Neuronal stem cell (in vitro differentiated cells): ENCODE measurements around the gene TMEM163.

ENCODE experiments used
- DNase-seq: peaks from one replicate; pipeline ENCODE4 v3.0.0-alpha.2; 2013; ENCODE audit warnings: low spot score
- H2AFZ ChIP-seq: one replicate; pipeline ENCODE4 v1.6.1; 2013; ENCODE audit warnings: mild to moderate bottlenecking, low read length, inconsistent platforms
- H2AK5ac ChIP-seq: 2 replicates; pipeline ENCODE4 v1.6.1; 2013; ENCODE audit warnings: low read depth, mild to moderate bottlenecking, inconsistent platforms, low read length, moderate library complexity, mixed read lengths
- H2BK120ac ChIP-seq: 2 replicates; pipeline ENCODE4 v1.6.1; 2013; ENCODE audit warnings: low read depth, mild to moderate bottlenecking, inconsistent platforms, low read length, moderate library complexity, mixed read lengths
- H2BK12ac ChIP-seq: one replicate; pipeline ENCODE4 v1.6.1; 2013; ENCODE audit warnings: low read length, inconsistent platforms
- H2BK15ac ChIP-seq: 2 replicates; pipeline ENCODE4 v1.6.1; 2013; ENCODE audit warnings: mild to moderate bottlenecking, low read length, inconsistent platforms, mixed read lengths
- H2BK5ac ChIP-seq: one replicate; pipeline ENCODE4 v1.6.1; 2013; ENCODE audit warnings: inconsistent platforms, mild to moderate bottlenecking, low read length, moderate library complexity
- H3K14ac ChIP-seq: one replicate; pipeline ENCODE4 v1.6.1; 2013; ENCODE audit warnings: low read length, inconsistent platforms
- H3K18ac ChIP-seq: 2 replicates; pipeline ENCODE4 v1.6.1; 2013; ENCODE audit warnings: low read length, inconsistent platforms
- H3K23ac ChIP-seq: 2 replicates; pipeline ENCODE4 v1.6.1; 2013; ENCODE audit warnings: low read depth, mild to moderate bottlenecking, mixed read lengths, low read length, inconsistent platforms; ENCODE audit not compliant: poor library complexity
- H3K27ac ChIP-seq: replicated peaks from 3 replicates; pipeline ENCODE4 v1.5.1; 2013; ENCODE audit warnings: low read length, inconsistent platforms
- H3K27me3 ChIP-seq, 3 experiments: 2 replicates each; pipeline ENCODE4 v1.6.1; 2013; ENCODE audit warnings: low read length in 3 of 3, mild to moderate bottlenecking in 2 of 3, inconsistent platforms in 1 of 3, low read depth in 1 of 3, mixed read lengths in 1 of 3, moderate library complexity in 1 of 3; ENCODE audit not compliant: control insufficient read depth in 3 of 3, insufficient read depth in 3 of 3
- H3K36me3 ChIP-seq, 2 donors: replicated peaks in 1 of 2; 2 replicates each; pipeline ENCODE4 v1.6.1; 2013; ENCODE audit warnings: low read length in 2 of 2; ENCODE audit not compliant: control insufficient read depth in 2 of 2, insufficient read depth in 2 of 2
- H3K4ac ChIP-seq: 2 replicates; pipeline ENCODE4 v1.6.1; 2013; ENCODE audit warnings: inconsistent platforms, mild to moderate bottlenecking, low read length, moderate library complexity
- H3K4me1 ChIP-seq, 2 donors: 1 replicate in 1 of 2; 2 replicates in 1 of 2; pipeline ENCODE4 v1.6.1; 2013; ENCODE audit warnings: low read length in 2 of 2, low read depth in 1 of 2; ENCODE audit not compliant: control insufficient read depth in 2 of 2, insufficient read depth in 1 of 2
- H3K4me2 ChIP-seq: one replicate; pipeline ENCODE4 v1.6.1; 2013; ENCODE audit warnings: mild to moderate bottlenecking, low read length, inconsistent platforms; ENCODE audit not compliant: insufficient read depth, poor library complexity, severe bottlenecking
- H3K4me3 ChIP-seq, 2 donors: 2 replicates each; pipeline ENCODE4 v1.5.1; 2013; ENCODE audit warnings: low read length in 2 of 2, mild to moderate bottlenecking in 2 of 2, inconsistent platforms in 1 of 2, moderate library complexity in 1 of 2
- H3K79me1 ChIP-seq: one replicate; pipeline ENCODE4 v1.6.1; 2013; ENCODE audit warnings: low read depth, mild to moderate bottlenecking, inconsistent platforms, low read length, moderate library complexity
- H3K9ac ChIP-seq: one replicate; pipeline ENCODE4 v1.6.1; 2013; ENCODE audit warnings: mild to moderate bottlenecking, low read depth, low read length, inconsistent platforms; ENCODE audit not compliant: poor library complexity
- H3K9me3 ChIP-seq, 2 donors: replicated peaks in 1 of 2; 2 replicates each; pipeline versions ENCODE3 to v1.6.1; 2013; ENCODE audit warnings: low read length in 2 of 2, mild to moderate bottlenecking in 2 of 2, inconsistent platforms in 1 of 2, low read depth in 1 of 2, mixed read lengths in 1 of 2, moderate library complexity in 1 of 2; ENCODE audit not compliant: control insufficient read depth in 2 of 2, insufficient read depth in 1 of 2
- H4K8ac ChIP-seq: one replicate; pipeline ENCODE4 v1.6.1; 2013; ENCODE audit warnings: low read depth, mild to moderate bottlenecking, inconsistent platforms, low read length, moderate library complexity
- H4K91ac ChIP-seq: one replicate; pipeline ENCODE4 v1.6.1; 2013; ENCODE audit warnings: low read length, low read depth, mild to moderate bottlenecking, inconsistent platforms; ENCODE audit not compliant: poor library complexity
- WGBS, 2 donors: extraction: QIAGEN DNeasy Blood & Tissue Kit; methylation state at CpG; one replicate each; pipeline ENCODE4 v1.1.7; 2013; ENCODE audit warnings: missing lambda C conversion rate in 2 of 2, mixed read lengths in 1 of 2; ENCODE audit not compliant: insufficient read length in 2 of 2, insufficient replicate concordance in 1 of 2; ENCODE audit errors: extremely low coverage in 2 of 2; 5-methylcytosine and 5-hydroxymethylcytosine counted together

TMEM163 gene

GRCh38 chr2:134489732-134490384, 228.9 kb downstream of the TMEM163 start:
- Histone ChIP-seq H2BK12ac (no peak overlapping the region), H3K27ac (no peak overlapping the region), H3K4ac (no peak overlapping the region), H4K8ac (no peak overlapping the region), H3K79me1 (no peaks in the 10 kb centered on the region), H2BK15ac (no peak overlapping the region), H3K9me3 (no peaks in the 10 kb centered on the region), H3K14ac (no peak overlapping the region), H3K36me3 (no peaks in the 10 kb centered on the region), H3K4me3 (no peak overlapping the region), H4K91ac (no peak overlapping the region), H3K4me2 (no peak overlapping the region), H2BK5ac (no peak overlapping the region), H2AFZ (no peak overlapping the region), H3K9ac (no peak overlapping the region), H3K23ac (no peak overlapping the region), H2AK5ac (no peak overlapping the region), H3K4me1 (no peaks in the 10 kb centered on the region), H3K27me3 (peaks cover 0 to 40% (median 0%) of the 10 kb centered on the region in 3 experiments), H3K18ac (no peak overlapping the region), H2BK120ac (no peak overlapping the region)
- no CpG with 5 or more reads among the region's 11 CpGs for WGBS, 2 donors
- no peak for DNase-seq

DNA sequence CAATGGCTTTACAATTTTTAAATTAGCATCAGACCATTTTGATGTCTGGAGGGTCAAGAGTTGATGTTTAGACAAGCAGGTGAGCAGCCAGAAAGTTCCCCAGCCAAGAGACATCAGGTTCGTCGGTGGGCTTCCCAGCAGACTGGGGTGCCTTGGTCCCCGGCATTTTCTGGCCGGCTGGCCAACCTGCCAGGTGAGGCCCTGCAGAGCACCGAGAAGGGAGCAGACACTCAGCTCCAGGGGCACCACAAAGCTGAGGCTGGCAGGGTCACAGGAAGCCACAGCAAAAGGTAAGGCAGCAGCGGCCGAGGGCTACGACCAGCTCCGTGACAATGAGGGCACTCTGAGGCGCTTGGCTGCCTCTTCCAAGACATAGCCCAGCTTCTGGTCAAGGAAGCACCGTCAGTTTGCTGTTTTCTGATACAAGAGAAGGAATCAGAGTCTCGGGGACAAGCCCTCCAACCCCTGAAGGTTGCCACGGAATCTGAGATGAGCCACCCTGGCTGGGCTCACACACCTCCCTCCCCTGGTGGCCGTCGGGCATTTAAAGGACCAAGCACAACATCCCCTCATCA, 235.9 kb downstream of the TMEM163 start:
- Histone ChIP-seq H3K27me3 (peaks cover 0 to 28% (median 0%) of the 10 kb centered on the region in 3 experiments), H3K9ac (no peak overlapping the region), H2AK5ac (peak overlapping the region; percentile 16), H3K79me1 (no peaks in the 10 kb centered on the region), H4K8ac (no peak overlapping the region), H3K4me3 (no peak overlapping the region), H3K14ac (no peak overlapping the region), H3K18ac (peak overlapping the region; percentile 72), H4K91ac (peak overlapping the region; percentile 17), H3K27ac (no peak overlapping the region), H3K4me2 (no peak overlapping the region), H3K36me3 (no peaks in the 10 kb centered on the region), H2BK120ac (no peak overlapping the region), H2BK12ac (no peak overlapping the region), H2AFZ (no peak overlapping the region), H2BK5ac (peak overlapping the region; percentile 31), H2BK15ac (no peak overlapping the region), H3K4ac (no peak overlapping the region), H3K23ac (no peak overlapping the region), H3K4me1 (no peaks in the 10 kb centered on the region), H3K9me3 (no peaks in the 10 kb centered on the region)
- DNase-seq, result no peak
- no CpG with 5 or more reads among the region's 15 CpGs for WGBS, 2 donors

DNA sequence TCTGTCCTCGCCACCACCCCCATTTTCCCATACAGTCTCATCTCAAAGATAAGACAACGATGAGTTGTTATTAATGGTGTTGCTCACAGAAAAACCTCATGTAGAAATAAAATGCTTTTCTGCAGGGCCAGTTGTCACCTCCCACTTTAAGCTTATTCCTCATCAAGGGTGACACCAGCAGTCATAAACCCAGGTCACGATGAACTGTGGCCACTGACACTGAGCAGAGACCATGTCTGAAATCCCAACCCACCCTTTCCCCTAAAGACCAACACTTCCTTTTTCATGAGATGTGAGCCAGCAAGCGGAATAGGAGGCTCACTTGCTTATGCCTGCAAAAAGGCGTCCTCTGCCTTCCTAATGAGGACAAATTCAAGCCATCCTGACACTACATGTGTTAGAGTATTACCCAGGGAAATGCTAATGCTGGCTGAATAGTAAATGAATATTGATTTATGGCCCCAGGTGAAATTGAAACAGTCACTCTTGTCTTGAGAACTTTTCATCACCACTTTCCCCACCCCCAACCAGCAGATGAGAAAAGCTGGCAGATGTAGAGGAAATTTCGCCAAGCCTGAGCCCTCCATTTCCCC, 236.6 kb downstream of the TMEM163 start:
- Histone ChIP-seq H3K36me3 (no peaks in the 10 kb centered on the region), H3K79me1 (no peaks in the 10 kb centered on the region), H3K4me3 (no peak overlapping the region), H3K14ac (no peak overlapping the region), H3K27me3 (peaks cover 0 to 26% (median 0%) of the 10 kb centered on the region in 3 experiments), H2BK120ac (no peak overlapping the region), H2AFZ (no peak overlapping the region), H2BK12ac (no peak overlapping the region), H3K9ac (no peak overlapping the region), H4K91ac (no peak overlapping the region), H3K9me3 (no peaks in the 10 kb centered on the region), H3K18ac (no peak overlapping the region), H3K23ac (no peak overlapping the region), H3K4me2 (no peak overlapping the region), H3K27ac (no peak overlapping the region), H3K4me1 (no peaks in the 10 kb centered on the region), H4K8ac (no peak overlapping the region), H2BK15ac (no peak overlapping the region), H3K4ac (no peak overlapping the region), H2BK5ac (no peak overlapping the region), H2AK5ac (no peak overlapping the region)
- DNase-seq, result no peak
- WGBS, 2 donors, result no CpG with 5 or more reads among the region's 6 CpGs

- H3K4ac ChIP-seq, result no peak overlapping the region
- H3K27me3 ChIP-seq, result peaks cover 0 to 11% (median 0%) of the 10 kb centered on the region in 3 experiments
- H2AK5ac ChIP-seq, result no peak overlapping the region
- no peak overlapping the region for H2BK5ac ChIP-seq
- no peak overlapping the region for H3K27ac ChIP-seq
- H3K4me3 ChIP-seq, result no peak overlapping the region
- H3K36me3 ChIP-seq, result no peaks in the 10 kb centered on the region
- no peaks in the 10 kb centered on the region for H3K79me1 ChIP-seq
- no peak overlapping the region for H4K8ac ChIP-seq
- no peak overlapping the region for H3K14ac ChIP-seq
- H3K18ac ChIP-seq, result no peak overlapping the region
- no peaks in the 10 kb centered on the region for H3K9me3 ChIP-seq
- no peak for DNase-seq
- no peak overlapping the region for H3K9ac ChIP-seq
- no peak overlapping the region for H2BK120ac ChIP-seq
- H3K23ac ChIP-seq, result no peak overlapping the region
- no peaks in the 10 kb centered on the region for H3K4me1 ChIP-seq
- H2AFZ ChIP-seq, result no peak overlapping the region
- no CpG with 5 or more reads among the region's 4 CpGs for WGBS, 2 donors
- H2BK12ac ChIP-seq, result no peak overlapping the region
- H4K91ac ChIP-seq, result no peak overlapping the region
- H2BK15ac ChIP-seq, result no peak overlapping the region
- H3K4me2 ChIP-seq, result no peak overlapping the region
These were observed 239.0 kb downstream of the TMEM163 start for GRCh38 chr2:134479696-134480330.
